ENCODE measurements around the gene SLC9A4.

Gene SLC9A4

GRCh38 chr2:102438111-102438510, 34.9 kb upstream of the SLC9A4 start:
- TF ChIP-seq, protein P1, sequence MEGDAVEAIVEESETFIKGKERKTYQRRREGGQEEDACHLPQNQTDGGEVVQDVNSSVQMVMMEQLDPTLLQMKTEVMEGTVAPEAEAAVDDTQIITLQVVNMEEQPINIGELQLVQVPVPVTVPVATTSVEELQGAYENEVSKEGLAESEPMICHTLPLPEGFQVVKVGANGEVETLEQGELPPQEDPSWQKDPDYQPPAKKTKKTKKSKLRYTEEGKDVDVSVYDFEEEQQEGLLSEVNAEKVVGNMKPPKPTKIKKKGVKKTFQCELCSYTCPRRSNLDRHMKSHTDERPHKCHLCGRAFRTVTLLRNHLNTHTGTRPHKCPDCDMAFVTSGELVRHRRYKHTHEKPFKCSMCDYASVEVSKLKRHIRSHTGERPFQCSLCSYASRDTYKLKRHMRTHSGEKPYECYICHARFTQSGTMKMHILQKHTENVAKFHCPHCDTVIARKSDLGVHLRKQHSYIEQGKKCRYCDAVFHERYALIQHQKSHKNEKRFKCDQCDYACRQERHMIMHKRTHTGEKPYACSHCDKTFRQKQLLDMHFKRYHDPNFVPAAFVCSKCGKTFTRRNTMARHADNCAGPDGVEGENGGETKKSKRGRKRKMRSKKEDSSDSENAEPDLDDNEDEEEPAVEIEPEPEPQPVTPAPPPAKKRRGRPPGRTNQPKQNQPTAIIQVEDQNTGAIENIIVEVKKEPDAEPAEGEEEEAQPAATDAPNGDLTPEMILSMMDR (IDR thresholded peaks at IDR 0.05; ENCODE audit: low read depth, low read length, missing control alignments) = no peak
- H3K4me3 ChIP-seq (ENCODE audit: low read depth, low read length) = no peak overlapping the region
- no peak for DNase-seq (ENCODE audit: low read depth)
- in situ Hi-C loops (cut with HindIII; ENCODE audit: low sequenced_read_pairs) = no loop called here

DNA sequence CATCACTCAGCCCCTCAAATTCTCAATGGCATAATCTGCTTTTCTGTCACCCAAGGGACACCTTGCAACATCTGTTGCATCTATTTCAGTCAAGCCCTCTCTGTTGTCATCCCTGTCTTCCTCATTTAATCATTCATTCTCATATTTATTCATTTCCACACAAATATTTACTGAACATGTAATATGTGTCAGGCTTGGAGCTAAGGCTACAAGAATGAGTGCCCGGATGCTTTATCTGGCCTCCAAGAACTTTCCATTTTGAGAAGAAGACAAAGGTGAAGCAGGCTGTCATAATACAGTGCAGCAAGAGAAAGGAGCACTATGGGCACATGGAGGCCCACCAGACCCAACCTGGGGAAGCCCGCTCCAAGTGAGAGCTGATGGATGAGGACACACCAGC, 34.4 kb upstream of the SLC9A4 start:
- TF ChIP-seq, protein P1 (IDR thresholded peaks at IDR 0.05; ENCODE audit: low read depth, low read length, missing control alignments) = no peak
- no peak overlapping the region for H3K4me3 ChIP-seq (ENCODE audit: low read depth, low read length)
- in situ Hi-C loops (cut with HindIII; ENCODE audit: low sequenced_read_pairs) = no loop called here
- no peak for DNase-seq (ENCODE audit: low read depth)

DNA sequence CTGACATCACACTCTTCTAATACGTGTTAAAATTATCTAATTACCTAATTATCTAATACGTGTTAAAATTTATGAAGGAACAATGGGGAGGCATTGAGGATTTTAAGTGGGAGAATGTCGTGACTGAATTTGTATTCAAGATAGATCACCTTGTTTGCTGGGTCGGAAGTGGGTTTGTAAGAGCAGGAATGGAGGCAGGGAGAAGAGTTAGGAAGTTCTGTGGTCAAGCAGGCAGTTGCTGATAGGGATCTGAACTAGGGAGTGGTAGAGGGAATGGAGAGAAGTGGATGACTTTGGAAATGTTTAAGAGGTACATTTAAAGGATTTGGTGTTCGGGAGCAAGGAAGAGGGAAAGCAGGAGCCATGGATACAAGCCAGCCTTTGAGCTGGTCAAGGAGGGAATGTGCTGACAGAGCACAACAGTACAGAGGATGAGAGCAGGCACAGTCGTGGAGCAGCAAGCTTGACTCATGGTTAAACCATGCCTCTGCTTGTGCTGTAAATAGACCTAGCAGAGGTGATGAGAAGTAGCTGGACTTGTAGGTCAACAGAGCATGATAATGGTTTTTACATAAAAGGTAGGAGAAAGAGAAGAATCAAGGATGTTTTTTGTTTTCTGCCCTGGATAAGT, 33.8 kb upstream of the SLC9A4 start:
- peak; percentile 70 for DNase-seq (ENCODE audit: low read depth)
- no peak overlapping the region for H3K4me3 ChIP-seq (ENCODE audit: low read depth, low read length)
- TF ChIP-seq, protein P1 (IDR thresholded peaks at IDR 0.05; ENCODE audit: low read depth, low read length, missing control alignments) = no peak
- in situ Hi-C loops (cut with HindIII; ENCODE audit: low sequenced_read_pairs) = no loop called here

- in situ Hi-C loops (cut with HindIII; ENCODE audit: low sequenced_read_pairs) = no loop called here
- TF ChIP-seq, protein P1 (IDR thresholded peaks at IDR 0.05; ENCODE audit: low read depth, low read length, missing control alignments) = peak; percentile 87
- H3K4me3 ChIP-seq (ENCODE audit: low read depth, low read length) = no peak overlapping the region
- no peak for DNase-seq (ENCODE audit: low read depth)
These were observed 29.8 kb upstream of the SLC9A4 start for GRCh38 chr2:102442967-102443828.

GRCh38 chr2:102444233-102444632, 28.8 kb upstream of the SLC9A4 start:
- TF ChIP-seq, protein P1 (IDR thresholded peaks at IDR 0.05; ENCODE audit: low read depth, low read length, missing control alignments) = no peak
- DNase-seq (ENCODE audit: low read depth) = no peak
- in situ Hi-C loops (cut with HindIII; ENCODE audit: low sequenced_read_pairs) = no loop called here
- H3K4me3 ChIP-seq (ENCODE audit: low read depth, low read length) = no peak overlapping the region

DNA sequence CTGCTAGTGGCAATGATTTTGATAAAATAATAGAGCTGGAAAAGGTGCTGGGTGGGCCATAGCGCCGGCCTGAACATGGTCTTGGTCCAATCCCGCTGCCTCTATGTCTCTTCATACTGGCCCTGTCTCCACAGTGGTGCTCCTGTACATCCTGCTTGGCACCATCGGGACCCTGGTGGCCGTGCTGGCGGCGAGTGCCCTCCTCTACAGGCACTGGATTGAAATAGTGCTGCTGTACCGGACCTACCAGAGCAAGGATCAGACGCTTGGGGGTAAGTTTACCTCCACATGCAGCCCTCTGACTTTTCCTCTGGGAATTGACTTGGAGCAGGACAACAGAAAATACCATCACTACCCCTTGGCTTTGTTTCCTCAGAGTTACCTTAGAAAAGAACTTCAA, 26.1 kb upstream of the SLC9A4 start:
- in situ Hi-C loops (cut with HindIII; ENCODE audit: low sequenced_read_pairs) = no loop called here
- DNase-seq (ENCODE audit: low read depth) = no peak
- TF ChIP-seq, protein P1 (IDR thresholded peaks at IDR 0.05; ENCODE audit: low read depth, low read length, missing control alignments) = no peak
- no peak overlapping the region for H3K4me3 ChIP-seq (ENCODE audit: low read depth, low read length)

Measured in astrocyte of the cerebellum (primary cell).